Measurements from ENCODE around the gene DCST1.

DCST1 gene

GRCh38 chr1:155037043-155037442 lies 3.4 kb downstream of the DCST1 start:
- DNase-seq, result no peak

DNA sequence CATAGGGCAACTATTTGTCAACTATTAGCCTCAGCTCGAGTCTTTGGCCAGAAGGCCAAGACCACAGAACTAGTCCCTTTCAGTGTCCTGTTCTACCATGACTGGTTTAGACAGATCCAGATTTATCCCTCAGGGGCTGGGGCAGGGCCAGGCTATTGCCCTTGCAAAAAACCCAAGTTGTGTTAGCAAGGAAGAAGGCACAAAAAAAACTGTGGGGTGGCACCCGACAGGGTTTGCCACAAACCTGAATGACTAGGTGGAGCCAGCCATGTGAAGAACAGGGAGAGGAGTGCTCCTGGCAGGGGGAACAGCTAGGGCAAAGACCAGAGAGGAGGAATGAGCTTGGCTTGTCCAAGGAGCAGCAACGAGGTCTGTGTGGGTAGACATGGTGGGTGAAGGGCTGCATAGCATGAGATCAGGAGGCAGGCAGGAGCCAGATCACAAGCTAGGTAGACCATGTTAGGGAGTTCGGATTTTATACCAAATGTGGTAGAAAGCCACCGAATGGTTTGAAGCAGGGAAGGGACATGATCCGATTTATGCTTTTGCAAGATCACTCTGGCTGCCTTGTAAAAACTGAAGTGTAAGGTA lies 4.3 kb downstream of the DCST1 start:
- DNase-seq, result no peak

GRCh38 chr1:155038602-155039307 lies 5.1 kb downstream of the DCST1 start:
- DNase-seq, result no peak

- no peak for DNase-seq
These were observed 5.7 kb downstream of the DCST1 start for GRCh38 chr1:155039308-155039669.

- DNase-seq, result no peak
These were observed 6.9 kb downstream of the DCST1 start for GRCh38 chr1:155040358-155041093.

DNA sequence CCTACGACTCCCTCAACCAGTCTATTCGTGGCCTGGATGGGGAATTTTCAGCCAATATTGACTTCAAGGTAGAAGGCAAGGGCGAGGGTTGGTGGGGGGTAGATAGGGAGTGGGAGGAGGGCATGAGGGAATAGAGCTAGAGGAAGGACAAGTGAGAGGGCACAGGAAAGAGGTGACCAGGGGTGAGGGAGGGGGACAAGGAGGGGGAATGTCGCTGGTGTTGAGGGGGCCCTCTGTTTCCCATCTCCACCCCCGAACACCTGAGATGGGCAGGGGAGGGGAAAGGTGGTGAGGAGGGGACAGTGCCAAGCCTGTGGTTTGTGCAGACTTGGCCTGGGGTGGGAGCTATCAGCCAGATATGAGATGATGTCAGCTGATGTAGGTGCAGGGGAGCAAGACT lies 9.2 kb downstream of the DCST1 start:
- no peak for DNase-seq

- DNase-seq, result no peak
These were observed 9.7 kb downstream of the DCST1 start for GRCh38 chr1:155043301-155043702.

GRCh38 chr1:155043793-155044192 lies 10.2 kb downstream of the DCST1 start:
- DNase-seq, result no peak

GRCh38 chr1:155044365-155044764 lies 10.7 kb downstream of the DCST1 start:
- no peak for DNase-seq

DNA sequence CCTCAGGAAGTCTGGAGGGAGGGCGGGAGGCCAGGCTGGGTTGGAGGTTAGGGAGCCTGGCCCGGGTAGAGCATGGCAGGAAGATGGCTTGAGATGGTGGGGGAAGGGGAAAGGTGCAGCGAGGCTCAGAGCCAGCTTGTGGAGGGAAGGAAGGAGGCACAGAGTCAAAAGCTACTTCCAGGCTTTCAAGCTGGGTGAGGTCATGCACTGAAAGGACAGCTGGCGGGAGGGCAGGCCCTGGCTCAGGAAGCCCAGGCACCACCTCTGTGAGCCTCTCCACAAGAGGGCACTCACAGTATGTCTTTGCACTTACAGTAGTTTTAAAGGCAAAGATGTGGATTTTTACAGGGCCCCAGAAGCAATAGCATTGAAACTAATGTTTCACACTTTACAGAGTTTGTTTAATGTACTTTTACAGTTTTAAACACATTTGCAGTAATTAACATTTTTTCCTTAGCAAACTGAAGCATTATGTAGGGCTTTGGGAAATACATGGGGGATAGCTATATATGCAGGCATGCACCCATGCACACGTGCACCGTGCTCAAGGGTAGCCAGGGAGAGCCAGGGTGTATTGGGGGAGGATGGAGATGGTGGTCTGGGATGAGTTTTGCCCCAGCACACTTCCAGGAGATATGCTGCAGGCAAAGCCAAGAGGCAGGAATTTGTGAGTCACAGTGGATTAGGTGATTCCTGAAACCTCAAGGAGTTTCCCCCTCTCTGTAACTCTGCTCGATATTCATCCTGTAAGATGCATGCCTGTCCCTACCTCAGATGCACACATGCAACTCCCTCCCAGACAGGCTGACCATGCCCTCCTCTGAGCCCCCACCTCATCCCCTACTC lies 11.4 kb downstream of the DCST1 start:
- peak; percentile 28 for DNase-seq

GRCh38 chr1:155048449-155049334 lies 15.1 kb downstream of the DCST1 start:
- DNase-seq, result no peak

GRCh38 chr1:155049651-155050559 lies 16.3 kb downstream of the DCST1 start:
- DNase-seq, result no peak

GRCh38 chr1:155050560-155051341 lies 17.1 kb downstream of the DCST1 start, which contains the start of gene ADAM15:
Gene ADAM15, plus strand, starts transcription at chr1:155051316. Its CDS starts 71 bp downstream, at chr1:155051387.
- DNase-seq, result peak; percentile 82

DNA sequence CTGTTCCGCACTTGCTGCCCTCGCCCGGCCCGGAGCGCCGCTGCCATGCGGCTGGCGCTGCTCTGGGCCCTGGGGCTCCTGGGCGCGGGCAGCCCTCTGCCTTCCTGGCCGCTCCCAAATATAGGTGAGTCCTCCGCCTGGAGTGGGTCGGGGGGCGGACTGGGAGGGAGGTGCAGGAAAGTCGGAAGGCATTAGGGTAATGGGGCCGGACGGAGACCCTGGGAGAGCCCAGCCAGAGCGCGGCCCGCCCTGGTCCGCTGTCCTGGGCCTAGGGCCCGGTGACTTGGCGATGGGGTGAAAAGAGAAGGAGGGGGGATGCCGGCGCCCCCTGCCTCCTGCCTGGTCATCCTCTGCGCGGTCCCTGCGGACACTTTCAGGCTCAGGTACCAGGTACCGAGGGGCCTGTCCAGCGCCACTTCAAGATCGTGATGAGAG lies 17.7 kb downstream of the DCST1 start:
- DNase-seq, result no peak

DNA sequence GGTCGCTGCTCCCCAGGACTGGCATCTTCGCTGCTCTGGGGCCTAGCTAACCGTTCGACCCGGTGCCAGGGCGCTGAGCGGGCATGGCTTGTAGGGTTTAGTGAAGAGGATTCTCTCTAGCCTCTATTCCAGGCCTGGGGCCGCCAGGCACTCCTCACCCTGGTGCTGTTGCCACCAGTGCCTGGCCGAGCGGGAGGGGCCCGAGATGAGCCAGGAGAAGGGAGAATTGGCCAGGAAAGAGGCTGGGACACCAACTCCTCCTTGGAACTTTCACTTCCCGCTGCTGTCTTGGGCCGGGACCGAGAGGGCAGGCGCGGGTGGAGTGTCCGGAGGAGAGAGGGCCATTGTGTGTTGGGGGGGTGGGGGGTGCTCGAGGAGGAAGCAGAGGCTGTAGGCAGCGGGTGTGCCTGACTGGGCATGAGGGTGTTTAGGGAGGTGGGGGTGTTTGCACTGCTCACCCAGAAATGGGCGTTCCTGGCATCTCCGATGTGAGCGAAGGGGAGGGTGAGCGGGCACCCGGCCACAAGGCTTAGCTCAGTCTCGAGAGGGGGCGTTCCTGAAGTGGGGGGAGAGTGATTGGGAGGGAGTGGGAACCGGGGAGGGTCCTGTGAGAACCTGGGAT lies 18.3 kb downstream of the DCST1 start:
- DNase-seq, result peak; percentile 33

DNA sequence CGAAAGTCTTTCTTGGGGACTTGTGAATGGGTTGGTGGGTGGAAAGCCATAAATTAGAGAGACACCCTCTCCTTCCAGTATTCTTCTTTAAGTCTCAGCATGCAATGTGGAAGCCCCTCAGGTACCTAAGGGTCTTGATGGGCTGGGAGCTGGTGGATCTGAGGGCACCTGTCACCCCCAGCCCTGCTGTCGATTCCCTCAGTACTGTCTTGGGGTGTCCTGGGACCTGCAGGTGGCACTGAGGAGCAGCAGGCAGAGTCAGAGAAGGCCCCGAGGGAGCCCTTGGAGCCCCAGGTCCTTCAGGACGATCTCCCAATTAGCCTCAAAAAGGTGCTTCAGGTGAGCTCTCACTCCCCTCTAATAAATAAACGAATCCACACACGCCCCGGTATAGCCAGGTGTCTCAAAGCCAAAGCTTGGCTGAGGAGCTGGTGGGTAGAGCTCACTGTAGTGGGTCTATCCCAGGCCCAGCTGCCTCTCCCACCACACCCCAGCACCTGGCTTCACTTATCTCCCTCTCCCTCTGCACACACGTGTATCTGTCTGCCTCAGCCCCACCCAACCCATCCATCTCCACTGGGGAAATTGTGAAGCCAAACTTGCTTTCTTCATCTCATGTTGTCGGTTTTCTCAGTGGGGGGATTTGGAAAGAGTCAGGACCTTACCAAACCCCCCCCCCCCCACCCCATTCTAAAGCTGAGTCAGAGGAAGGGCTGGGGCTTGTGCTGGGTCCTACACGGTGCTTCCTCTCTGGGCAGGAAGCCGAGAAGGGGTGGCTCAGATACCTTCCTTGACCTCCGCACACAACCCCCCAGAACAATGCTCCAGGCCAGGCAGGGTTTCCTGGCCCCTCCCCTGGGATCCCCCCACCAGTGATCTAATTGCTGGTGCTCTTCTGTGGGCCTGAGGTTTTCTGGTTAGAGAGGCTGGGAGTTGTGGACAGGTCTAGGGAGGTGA lies 19.1 kb downstream of the DCST1 start:
- DNase-seq, result no peak

DNA sequence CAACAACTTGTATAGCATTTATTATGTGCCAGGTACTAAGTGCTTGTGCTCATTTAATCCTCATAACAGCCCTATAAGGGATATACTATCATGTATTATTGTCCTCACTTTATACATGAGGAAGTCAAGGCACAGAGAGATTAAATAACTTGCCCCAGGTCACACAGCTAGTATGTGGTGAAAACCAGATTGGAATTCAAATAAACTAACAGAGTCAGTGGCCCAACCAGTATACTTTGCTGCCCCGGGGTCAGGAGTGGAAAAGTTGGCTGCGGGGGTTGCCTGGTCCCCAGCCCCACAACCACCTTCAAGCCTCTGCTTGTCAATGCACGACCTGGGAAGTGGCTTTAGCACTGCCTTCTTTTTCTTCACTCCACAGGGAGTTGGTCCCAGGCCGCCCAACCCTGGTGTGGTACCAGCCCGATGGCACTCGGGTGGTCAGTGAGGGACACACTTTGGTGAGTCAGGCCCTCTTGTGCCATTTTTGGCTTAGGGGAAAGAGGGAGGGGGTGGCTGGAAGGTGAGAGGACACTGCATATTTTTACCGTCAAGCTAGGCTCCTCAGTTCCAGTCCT lies 20.0 kb downstream of the DCST1 start:
- no peak for DNase-seq

DNA sequence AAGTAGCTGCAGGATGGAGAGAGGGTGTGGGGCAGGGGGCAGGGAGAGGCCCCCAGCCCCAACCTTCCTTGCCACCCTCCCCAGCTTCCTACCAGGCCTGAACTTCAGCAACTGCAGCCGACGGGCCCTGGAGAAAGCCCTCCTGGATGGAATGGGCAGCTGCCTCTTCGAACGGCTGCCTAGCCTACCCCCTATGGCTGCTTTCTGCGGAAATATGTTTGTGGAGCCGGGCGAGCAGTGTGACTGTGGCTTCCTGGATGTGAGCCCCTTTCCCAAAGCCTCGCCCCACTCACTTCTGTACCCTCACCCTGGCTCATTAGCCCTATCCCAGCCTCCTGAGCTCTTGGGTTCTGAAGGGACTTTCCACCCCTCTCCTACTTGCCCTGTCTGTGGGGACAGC lies 23.5 kb downstream of the DCST1 start:
- DNase-seq, result no peak
